Heart right ventricle (tissue), 16 donors: Measurements from ENCODE around the gene AP4M1. TPM values are rescaled to one million over a fixed set of nuclear protein-coding genes. Genes with fewer than 3 reads are reported as not detected.

Experiments used
- ATAC-seq, 8 donors: fragments of 200-7000 bp; cut with Tn5 transposase; one replicate each; pipeline ENCODE4 v1.9.1; 2020; ENCODE audit warnings: mild to moderate bottlenecking in 8 of 8, moderate library complexity in 8 of 8, moderate number of reproducible peaks in 1 of 8
- DNase-seq, 2 donors: peaks; one replicate each; pipeline ENCODE4 v3.0.0-alpha.2; 2020
- H3K27ac ChIP-seq, 10 donors: fragments of 200-600 bp; sonication (generic) in 2 of 10; one replicate each; pipeline versions ENCODE4 v1.5.0 to v1.8.0; 2020 to 2022; ENCODE audit warnings: mild to moderate bottlenecking in 3 of 10
- H3K27me3 ChIP-seq, 7 donors: fragments of 200-600 bp; one replicate each; pipeline ENCODE4 v1.8.0; 2021 to 2022; ENCODE audit warnings: mild to moderate bottlenecking in 2 of 7
- H3K36me3 ChIP-seq, 9 donors: fragments of 200-600 bp; sonication (generic) in 1 of 9; one replicate each; pipeline versions ENCODE4 v1.5.0 to v1.8.0; 2020 to 2022; ENCODE audit warnings: mild to moderate bottlenecking in 2 of 9
- H3K4me1 ChIP-seq, 9 donors: fragments of 200-600 bp; sonication (generic) in 1 of 9; one replicate each; pipeline versions ENCODE4 v1.5.0 to v1.8.0; 2020 to 2022; ENCODE audit warnings: mild to moderate bottlenecking in 4 of 9
- H3K4me3 ChIP-seq, 10 donors: fragments of 200-600 bp; sonication (generic) in 2 of 10; one replicate each; pipeline versions ENCODE4 v1.5.0 to v1.8.0; 2020 to 2022; ENCODE audit warnings: mild to moderate bottlenecking in 7 of 10, moderate library complexity in 2 of 10
- H3K9me3 ChIP-seq, 11 donors: fragments of 200-600 bp in 10 of 11; sonication (generic) in 2 of 11; one replicate each; pipeline versions ENCODE4 v1.5.0 to v1.8.0; 2013 to 2022; ENCODE audit warnings: mild to moderate bottlenecking in 2 of 11, control low read depth in 1 of 11, moderate library complexity in 1 of 11
- WGBS, 2 donors: extraction: QIAGEN DNeasy Blood & Tissue Kit; methylation state at CpG; one replicate each; pipeline ENCODE4 v1.1.7; 2013; ENCODE audit warnings: inconsistent platforms in 1 of 2; 5-methylcytosine and 5-hydroxymethylcytosine counted together
- intact Hi-C, 10 donors: fragments of 100-400 bp; cut with DNase I; formaldehyde crosslinking; loops; one replicate each; pipeline versions ENCODE4 v1.11.1 to v1.14.2; 2022
- microRNA-seq, 2 donors: library from miRNA; unstranded; fragments of <30 nt; microRNA quantifications; one replicate each; pipeline ENCODE4 v1.2.0, GENCODE V29; 2021
- polyA plus RNA-seq, 2 donors: library from polyadenylated mRNA; stranded (reverse); fragments of 200-250 nt; gene quantifications; one replicate each; pipeline ENCODE4 v1.2.3, GENCODE V29; 2013
- total RNA-seq, 10 donors: library from RNA; stranded (reverse); fragmentation: NEBNext Ultra II Directional in 3 of 10; extraction: Animal tissue kit (Norgen Biotek cat#: 25700) in 3 of 10; gene quantifications; one replicate each; pipeline versions ENCODE4 v1.2.1 to v1.2.4, GENCODE V29; 2021 to 2023
- TF ChIP-seq, protein P1 (sequence below), 9 donors: fragments of 200-600 bp; sonication (generic) in 2 of 9; IDR thresholded peaks; one replicate each; pipeline versions ENCODE4 v1.5.0 to v1.8.0; 2021 to 2022; ENCODE audit warnings: antibody characterized with exemption in 9 of 9, mild to moderate bottlenecking in 5 of 9, moderate library complexity in 1 of 9
- donor health status: Arrhythmogenic right ventricular cardiomyopathy.
- donor health status: ischemic (EF 13 %, LVEDD 7.1; RV severe dilation, severe dysfunction).
- donor health status: healthy with polysubstance abuse.
- donor health status: DM: no; HTN: yes; CAD: no.
- donor health status: DM: no; HTN: no; CAD: no.
- donor health status: ischemic (EF 25% LVEDD 6.9; RV normal size, moderate dysfunction).
- donor health status: ischemic (EF 25% LVEDD 5.7; RV mildly dilated, moderate dysfunction).
- donor health status: healthy.
- donor health status: DM: yes; HTN: yes; CAD: no.
- donor health status: Ischemic cardiomyopathy.
- donor health status: ischemic (EF 35%, LVEDD 5.7; RV mildly dilated, moderate dysfunction).
- donor health status: nonischemic (EF 11% LVEDD 7.7; RV severe dilation, severe dysfunction).
- donor health status: DM: yes; HTN: yes; CAD: no.
- donor health status: PGD.
- donor health status: ischemic (EF 29% LVEDD 5.4; RV normal size, mild dysfunction).
- donor health status: nonischemic (EF 23%, LVEDD 6.1; RV moderate dilation, normal function).

AP4M1 gene
- total and polyA plus RNA-seq, 12 donors = 8.4 to 20.6 (median 11.1) TPM

- H3K27me3 ChIP-seq = no peaks in the 10 kb centered on the region
- intact Hi-C loops = loop anchor here in 1 of 10 donors (10.0 kb wide), 1 partner anchor 57 kb away; the partner anchor contains the start of gene PVRIG
- no peaks in the 10 kb centered on the region for H3K9me3 ChIP-seq
- peak overlapping the region; percentile 75 to 99 (median 89) for H3K4me3 ChIP-seq
- H3K4me1 ChIP-seq = peaks cover 7 to 57% (median 20%) of the 10 kb centered on the region in 9 donors
- TF ChIP-seq, protein P1, sequence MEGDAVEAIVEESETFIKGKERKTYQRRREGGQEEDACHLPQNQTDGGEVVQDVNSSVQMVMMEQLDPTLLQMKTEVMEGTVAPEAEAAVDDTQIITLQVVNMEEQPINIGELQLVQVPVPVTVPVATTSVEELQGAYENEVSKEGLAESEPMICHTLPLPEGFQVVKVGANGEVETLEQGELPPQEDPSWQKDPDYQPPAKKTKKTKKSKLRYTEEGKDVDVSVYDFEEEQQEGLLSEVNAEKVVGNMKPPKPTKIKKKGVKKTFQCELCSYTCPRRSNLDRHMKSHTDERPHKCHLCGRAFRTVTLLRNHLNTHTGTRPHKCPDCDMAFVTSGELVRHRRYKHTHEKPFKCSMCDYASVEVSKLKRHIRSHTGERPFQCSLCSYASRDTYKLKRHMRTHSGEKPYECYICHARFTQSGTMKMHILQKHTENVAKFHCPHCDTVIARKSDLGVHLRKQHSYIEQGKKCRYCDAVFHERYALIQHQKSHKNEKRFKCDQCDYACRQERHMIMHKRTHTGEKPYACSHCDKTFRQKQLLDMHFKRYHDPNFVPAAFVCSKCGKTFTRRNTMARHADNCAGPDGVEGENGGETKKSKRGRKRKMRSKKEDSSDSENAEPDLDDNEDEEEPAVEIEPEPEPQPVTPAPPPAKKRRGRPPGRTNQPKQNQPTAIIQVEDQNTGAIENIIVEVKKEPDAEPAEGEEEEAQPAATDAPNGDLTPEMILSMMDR (IDR thresholded peaks at IDR 0.05) = peak in 4 of 9 donors; percentile 16 to 22 (median 18)
- ATAC-seq (peak in 6 of 8 donors; percentile 16 to 35 (median 28)), DNase-seq (peak in 1 of 2 donors; percentile 30)
- H3K36me3 ChIP-seq = peaks cover 0 to 46% (median 32%) of the 10 kb centered on the region in 9 donors
- WGBS, 2 donors = 18 to 20% methylated on average over 32 of the region's 32 CpGs
- peak overlapping the region; percentile 30 to 97 (median 88) for H3K27ac ChIP-seq
These were observed 56.1 kb downstream of the AP4M1 start for GRCh38 chr7:100157334-100158228.

Small RNA genes within 50 kb of the gene (microRNA-seq; reads per million reads assigned to microRNA genes)
- gene MIR106B (1,747 to 1,770 reads per million in 2 donors), gene MIR25 (243 to 281 reads per million in 2 donors), gene MIR4658 (0 reads per million in 2 donors), gene MIR93 (2,289 to 2,410 reads per million in 2 donors)

Other genes starting within 250 kb of the AP4M1 start
- not detected for gene OR2AE1, start 224.6 kb upstream of the AP4M1 start, total RNA-seq
- gene OR2AE1, start 224.6 kb upstream of the AP4M1 start, polyA plus RNA-seq = not detected
- gene TRIM4, start 182.1 kb upstream of the AP4M1 start, total RNA-seq = 1 to 10 TPM; 5.0 to 9.6 (median 6.6) TPM
- gene TRIM4, start 182.1 kb upstream of the AP4M1 start, polyA plus RNA-seq = 1 to 10 TPM; 6.8 to 8.6 TPM
- under 1 TPM in 1 of 10 donors, not detected in 9; 0.44 TPM for gene GJC3, start 172.0 kb upstream of the AP4M1 start, total RNA-seq
- gene GJC3, start 172.0 kb upstream of the AP4M1 start, polyA plus RNA-seq = under 1 TPM in 1 of 2 donors, not detected in 1; 0.29 TPM
- 100 to 1,000 TPM in 4 of 10 donors, 10 to 100 TPM in 6; 37.8 to 335 (median 74.4) TPM for gene AZGP1, start 125.6 kb upstream of the AP4M1 start, total RNA-seq
- 100 to 1,000 TPM; 148 to 183 TPM for gene AZGP1, start 125.6 kb upstream of the AP4M1 start, polyA plus RNA-seq
- gene ZKSCAN1, start 86.0 kb upstream of the AP4M1 start, total RNA-seq = 10 to 100 TPM; 37.4 to 68.9 (median 49.7) TPM
- 10 to 100 TPM in 1 of 2 donors, 1 to 10 TPM in 1; 4.7 to 15.7 TPM for gene ZKSCAN1, start 86.0 kb upstream of the AP4M1 start, polyA plus RNA-seq
- gene ZSCAN21, start 51.9 kb upstream of the AP4M1 start, total RNA-seq = 1 to 10 TPM; 5.4 to 10.0 (median 6.9) TPM
- 1 to 10 TPM; 5.8 to 8.3 TPM for gene ZSCAN21, start 51.9 kb upstream of the AP4M1 start, polyA plus RNA-seq
- 10 to 100 TPM; 14.1 to 17.8 (median 15.3) TPM for gene ZNF3, start 19.9 kb upstream of the AP4M1 start, total RNA-seq
- gene ZNF3, start 19.9 kb upstream of the AP4M1 start, polyA plus RNA-seq = 10 to 100 TPM in 1 of 2 donors, 1 to 10 TPM in 1; 9.0 to 17.7 TPM
- 100 to 1,000 TPM; 106 to 130 (median 113) TPM for gene COPS6, start 12.7 kb upstream of the AP4M1 start, total RNA-seq
- 100 to 1,000 TPM; 121 to 135 TPM for gene COPS6, start 12.7 kb upstream of the AP4M1 start, polyA plus RNA-seq
- gene MCM7, start 246 bp upstream of the AP4M1 start, total RNA-seq = 10 to 100 TPM; 11.6 to 30.4 (median 15.5) TPM
- gene MCM7, start 246 bp upstream of the AP4M1 start, polyA plus RNA-seq = 10 to 100 TPM; 22.7 to 25.1 TPM
- gene TAF6, start 17.7 kb downstream of the AP4M1 start, total RNA-seq = 10 to 100 TPM; 28.0 to 43.3 (median 31.0) TPM
- 10 to 100 TPM; 23.5 to 33.6 TPM for gene TAF6, start 17.7 kb downstream of the AP4M1 start, polyA plus RNA-seq
- gene CNPY4, start 18.0 kb downstream of the AP4M1 start, total RNA-seq = 10 to 100 TPM in 1 of 10 donors, 1 to 10 TPM in 9; 4.9 to 10.8 (median 6.6) TPM
- 10 to 100 TPM; 11.7 to 13.7 TPM for gene CNPY4, start 18.0 kb downstream of the AP4M1 start, polyA plus RNA-seq
- gene MBLAC1, start 25.3 kb downstream of the AP4M1 start, total RNA-seq = 1 to 10 TPM; 1.2 to 3.5 (median 2.0) TPM
- gene MBLAC1, start 25.3 kb downstream of the AP4M1 start, polyA plus RNA-seq = 1 to 10 TPM; 2.6 to 2.9 TPM
- gene LAMTOR4, start 47.3 kb downstream of the AP4M1 start, total RNA-seq = 100 to 1,000 TPM in 1 of 10 donors, 10 to 100 TPM in 9; 72.3 to 102 (median 88.5) TPM
- 100 to 1,000 TPM; 147 to 210 TPM for gene LAMTOR4, start 47.3 kb downstream of the AP4M1 start, polyA plus RNA-seq
- gene TRAPPC14, start 57.1 kb downstream of the AP4M1 start, total RNA-seq = 10 to 100 TPM in 1 of 10 donors, 1 to 10 TPM in 9; 3.9 to 10.8 (median 7.6) TPM
- 10 to 100 TPM in 1 of 2 donors, 1 to 10 TPM in 1; 7.8 to 17.5 TPM for gene TRAPPC14, start 57.1 kb downstream of the AP4M1 start, polyA plus RNA-seq
- gene GAL3ST4, start 67.0 kb downstream of the AP4M1 start, total RNA-seq = 1 to 10 TPM in 9 of 10 donors, under 1 TPM in 1; 1.00 to 3.1 (median 1.5) TPM
- gene GAL3ST4, start 67.0 kb downstream of the AP4M1 start, polyA plus RNA-seq = 1 to 10 TPM; 1.1 to 1.6 TPM
- gene GPC2, start 75.7 kb downstream of the AP4M1 start, total RNA-seq = 1 to 10 TPM in 1 of 10 donors, under 1 TPM in 7, not detected in 2; 0.11 to 1.1 (median 0.50) TPM
- under 1 TPM; 0.51 TPM for gene GPC2, start 75.7 kb downstream of the AP4M1 start, polyA plus RNA-seq
- gene STAG3, start 76.3 kb downstream of the AP4M1 start, total RNA-seq = 1 to 10 TPM in 3 of 10 donors, under 1 TPM in 6, not detected in 1; 0.32 to 1.5 (median 0.47) TPM
- under 1 TPM; 0.13 to 0.66 TPM for gene STAG3, start 76.3 kb downstream of the AP4M1 start, polyA plus RNA-seq
- gene PVRIG, start 118.3 kb downstream of the AP4M1 start, total RNA-seq = 1 to 10 TPM in 1 of 10 donors, not detected in 9; 2.1 TPM
- under 1 TPM; 0.22 to 0.59 TPM for gene PVRIG, start 118.3 kb downstream of the AP4M1 start, polyA plus RNA-seq
- gene SPDYE3, start 206.1 kb downstream of the AP4M1 start, total RNA-seq = not detected
- under 1 TPM; 0.04 to 0.15 TPM for gene SPDYE3, start 206.1 kb downstream of the AP4M1 start, polyA plus RNA-seq